Kidney (tissue), 14 donors: ENCODE measurements around the gene AJUBA. TPM values are rescaled to one million over a fixed set of nuclear protein-coding genes. Genes with fewer than 3 reads are reported as not detected.
"Not testable (repeated sequence)": the region's sequence is repeated elsewhere in the genome, so short reads cannot be mapped to it uniquely, and the experiment has no call there.

Experiments used
- DNase-seq, 5 donors: peaks; one replicate each; pipeline ENCODE4 v3.0.0-alpha.2; 2013 to 2020
- FAIRE-seq: peaks from 2 replicates; lab custom pipeline; 2012; peaks lifted over from hg19 to GRCh38; lab: Jason Lieb, UNC
- H3K27ac ChIP-seq, 2 donors: one replicate each; pipeline ENCODE4 v1.7.0; 2013; ENCODE audit warnings: low read depth in 2 of 2, low read length in 2 of 2, inconsistent platforms in 1 of 2
- H3K27me3 ChIP-seq: one replicate; pipeline ENCODE4 v1.7.1; 2013; ENCODE audit warnings: low read length, inconsistent platforms; ENCODE audit not compliant: control insufficient read depth, insufficient read depth
- H3K36me3 ChIP-seq, 3 donors: one replicate each; pipeline versions ENCODE4 v1.7.0 to v1.7.1; 2013; ENCODE audit warnings: low read length in 3 of 3, control low read depth in 1 of 3, inconsistent platforms in 1 of 3; ENCODE audit not compliant: insufficient read depth in 3 of 3, control insufficient read depth in 2 of 3
- H3K4me1 ChIP-seq, 3 donors: one replicate each; pipeline versions ENCODE4 v1.7.0 to v1.7.1; 2013; ENCODE audit warnings: low read length in 3 of 3, inconsistent platforms in 1 of 3, low read depth in 1 of 3; ENCODE audit not compliant: control insufficient read depth in 2 of 3, insufficient read depth in 2 of 3
- H3K4me3 ChIP-seq, 3 donors: one replicate each; pipeline versions ENCODE4 v1.7.0 to v1.8.1; 2013; ENCODE audit warnings: low read length in 3 of 3, control low read depth in 1 of 3, inconsistent platforms in 1 of 3
- H3K9ac ChIP-seq, 3 donors: one replicate each; pipeline versions ENCODE4 v1.7.0 to v1.7.1; 2013; ENCODE audit warnings: low read length in 3 of 3, control low read depth in 1 of 3, inconsistent platforms in 1 of 3
- H3K9me3 ChIP-seq, 3 donors: one replicate each; pipeline versions ENCODE4 v1.7.0 to v1.7.1; 2013; ENCODE audit warnings: low read length in 3 of 3, control low read depth in 1 of 3, inconsistent platforms in 1 of 3; ENCODE audit not compliant: control insufficient read depth in 2 of 3, insufficient read depth in 1 of 3
- intact Hi-C: fragments of 100-400 bp; cut with DNase I; formaldehyde crosslinking; loops from one replicate; pipeline ENCODE4 v1.11.1; 2022
- polyA plus RNA-seq: library from polyadenylated mRNA; stranded (reverse); fragments of 350-450 nt; fragmentation: Illumina TruSeq; extraction: RNeasy Lipid Tissue Mini Kit (QIAGEN cat#74804); gene quantifications from one replicate; pipeline ENCODE4 v1.2.3, GENCODE V29; 2014; ENCODE audit warnings: low read depth, low replicate concordance; ENCODE audit not compliant: insufficient read depth
- total RNA-seq: library from RNA; stranded (reverse); fragmentation: NEBNext Ultra II Directional; extraction: Animal tissue kit (Norgen Biotek cat#: 25700); gene quantifications from one replicate; pipeline ENCODE4 v1.2.1, GENCODE V29; 2021
- TF ChIP-seq, protein P1 (sequence below): IDR thresholded peaks from 3 replicates; pipeline ENCODE4 v1.5.1; 2012; ENCODE audit warnings: mild to moderate bottlenecking, moderate library complexity, borderline replicate concordance; ENCODE audit not compliant: insufficient read depth; ENCODE audit errors: extremely low read depth
- donor health status: control.
- donor health status: control.
- donor health status: control.
- donor health status: control.
- donor health status: control.
- donor health status: DM: yes; HTN: yes; CAD: no.
- donor health status: Normal renal cell carcinoma (clear cell type).

Gene AJUBA
- total and polyA plus RNA-seq, 2 donors from 2014 or later: 14.6 to 28.5 TPM

DNA sequence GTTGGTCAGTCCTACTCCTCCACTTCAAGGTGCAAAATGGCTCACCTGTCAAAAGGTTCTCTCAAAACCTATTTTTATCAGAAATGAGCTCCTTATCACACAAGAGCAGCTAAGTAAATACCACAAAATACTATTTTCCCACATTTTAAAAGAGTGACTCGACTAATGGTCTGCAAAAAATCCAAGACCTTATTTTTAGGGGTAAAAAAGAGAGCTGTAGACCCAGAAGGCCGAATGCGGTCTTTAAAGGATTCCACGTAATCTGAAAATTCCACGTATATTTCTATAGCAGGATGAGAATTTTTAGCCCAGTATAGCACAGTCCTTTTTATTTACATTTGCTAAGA is 23.8 kb upstream of the AJUBA start:
- intact Hi-C loops: no loop called here
- Histone ChIP-seq H3K4me1 (peaks cover 2 to 11% (median 3%) of the 10 kb centered on the region in 3 donors), H3K27me3 (no peaks in the 10 kb centered on the region), H3K36me3 (no peaks in the 10 kb centered on the region), H3K9me3 (no peaks in the 10 kb centered on the region), H3K4me3 (peak overlapping the region; percentile 89 to 95 (median 93)), H3K27ac (peak overlapping the region; percentile 95 to 99), H3K9ac (peak overlapping the region; percentile 84 to 93 (median 93))
- FAIRE-seq (no peak), DNase-seq (no peak)
- TF ChIP-seq, protein P1, sequence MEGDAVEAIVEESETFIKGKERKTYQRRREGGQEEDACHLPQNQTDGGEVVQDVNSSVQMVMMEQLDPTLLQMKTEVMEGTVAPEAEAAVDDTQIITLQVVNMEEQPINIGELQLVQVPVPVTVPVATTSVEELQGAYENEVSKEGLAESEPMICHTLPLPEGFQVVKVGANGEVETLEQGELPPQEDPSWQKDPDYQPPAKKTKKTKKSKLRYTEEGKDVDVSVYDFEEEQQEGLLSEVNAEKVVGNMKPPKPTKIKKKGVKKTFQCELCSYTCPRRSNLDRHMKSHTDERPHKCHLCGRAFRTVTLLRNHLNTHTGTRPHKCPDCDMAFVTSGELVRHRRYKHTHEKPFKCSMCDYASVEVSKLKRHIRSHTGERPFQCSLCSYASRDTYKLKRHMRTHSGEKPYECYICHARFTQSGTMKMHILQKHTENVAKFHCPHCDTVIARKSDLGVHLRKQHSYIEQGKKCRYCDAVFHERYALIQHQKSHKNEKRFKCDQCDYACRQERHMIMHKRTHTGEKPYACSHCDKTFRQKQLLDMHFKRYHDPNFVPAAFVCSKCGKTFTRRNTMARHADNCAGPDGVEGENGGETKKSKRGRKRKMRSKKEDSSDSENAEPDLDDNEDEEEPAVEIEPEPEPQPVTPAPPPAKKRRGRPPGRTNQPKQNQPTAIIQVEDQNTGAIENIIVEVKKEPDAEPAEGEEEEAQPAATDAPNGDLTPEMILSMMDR: no peak

DNA sequence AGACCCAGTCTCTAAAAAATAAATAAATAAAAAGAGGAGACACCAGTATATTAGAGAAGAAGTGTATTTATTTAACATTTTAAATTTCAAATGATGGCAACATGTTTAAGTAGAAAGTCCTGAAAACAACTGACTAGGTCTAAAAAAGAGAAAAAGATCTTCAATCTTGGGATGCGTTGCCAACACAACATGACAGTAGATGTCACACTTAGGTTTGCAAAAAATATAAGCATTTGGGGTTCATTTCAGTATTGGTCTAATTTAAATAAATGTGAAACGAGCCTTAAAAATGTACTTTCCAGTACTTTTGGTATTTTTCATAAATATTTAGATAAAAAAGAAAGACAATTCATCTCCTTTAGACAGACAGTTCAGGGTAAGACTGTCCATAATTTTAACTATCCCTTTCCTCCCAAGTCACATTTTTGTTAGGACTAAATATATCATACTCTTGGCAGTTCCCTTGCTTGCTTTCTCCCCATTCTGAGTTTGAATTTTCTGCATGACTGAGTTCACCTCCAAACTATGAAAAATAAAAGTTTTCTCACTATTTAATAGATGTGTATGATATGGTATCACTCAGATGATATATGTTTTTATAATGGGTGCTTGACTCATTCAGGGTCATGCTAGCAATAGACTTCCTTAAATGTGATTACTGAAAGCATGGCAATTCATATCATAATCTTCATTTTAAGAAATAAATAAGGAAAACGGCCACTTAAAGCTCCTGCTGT is 23.3 kb upstream of the AJUBA start:
- no peak for FAIRE-seq
- no peak for DNase-seq
- Histone ChIP-seq H3K4me1 (peaks cover 2 to 11% (median 3%) of the 10 kb centered on the region in 3 donors), H3K9me3 (no peaks in the 10 kb centered on the region), H3K27me3 (no peaks in the 10 kb centered on the region), H3K36me3 (no peaks in the 10 kb centered on the region), H3K9ac (no peak overlapping the region), H3K4me3 (peak overlapping the region; percentile 89 to 95 (median 93)), H3K27ac (no peak overlapping the region)
- intact Hi-C loops: no loop called here
- TF ChIP-seq, protein P1: no peak

- H3K27ac ChIP-seq, H3K4me3 ChIP-seq, FAIRE-seq, H3K9ac ChIP-seq, DNase-seq, H3K36me3 ChIP-seq, intact Hi-C loops, H3K27me3 ChIP-seq, H3K9me3 ChIP-seq: not testable (repeated sequence)
- peaks cover 2 to 11% (median 3%) of the 10 kb centered on the region in 3 donors for H3K4me1 ChIP-seq
These were observed 21.9 kb upstream of the AJUBA start for GRCh38 chr14:23004274-23004673.

- H3K27me3 ChIP-seq: no peaks in the 10 kb centered on the region
- DNase-seq (no peak), FAIRE-seq (no peak)
- no peak overlapping the region for H3K9ac ChIP-seq
- H3K36me3 ChIP-seq: no peaks in the 10 kb centered on the region
- no peak overlapping the region for H3K27ac ChIP-seq
- intact Hi-C loops: no loop called here
- H3K9me3 ChIP-seq: no peaks in the 10 kb centered on the region
- no peak overlapping the region for H3K4me3 ChIP-seq
- peaks cover 0 to 10% (median 2%) of the 10 kb centered on the region in 3 donors for H3K4me1 ChIP-seq
- TF ChIP-seq, protein P1: no peak
These were observed 20.2 kb upstream of the AJUBA start for GRCh38 chr14:23002592-23002991.
